ENCODE results near the gene PATJ.

DNA sequence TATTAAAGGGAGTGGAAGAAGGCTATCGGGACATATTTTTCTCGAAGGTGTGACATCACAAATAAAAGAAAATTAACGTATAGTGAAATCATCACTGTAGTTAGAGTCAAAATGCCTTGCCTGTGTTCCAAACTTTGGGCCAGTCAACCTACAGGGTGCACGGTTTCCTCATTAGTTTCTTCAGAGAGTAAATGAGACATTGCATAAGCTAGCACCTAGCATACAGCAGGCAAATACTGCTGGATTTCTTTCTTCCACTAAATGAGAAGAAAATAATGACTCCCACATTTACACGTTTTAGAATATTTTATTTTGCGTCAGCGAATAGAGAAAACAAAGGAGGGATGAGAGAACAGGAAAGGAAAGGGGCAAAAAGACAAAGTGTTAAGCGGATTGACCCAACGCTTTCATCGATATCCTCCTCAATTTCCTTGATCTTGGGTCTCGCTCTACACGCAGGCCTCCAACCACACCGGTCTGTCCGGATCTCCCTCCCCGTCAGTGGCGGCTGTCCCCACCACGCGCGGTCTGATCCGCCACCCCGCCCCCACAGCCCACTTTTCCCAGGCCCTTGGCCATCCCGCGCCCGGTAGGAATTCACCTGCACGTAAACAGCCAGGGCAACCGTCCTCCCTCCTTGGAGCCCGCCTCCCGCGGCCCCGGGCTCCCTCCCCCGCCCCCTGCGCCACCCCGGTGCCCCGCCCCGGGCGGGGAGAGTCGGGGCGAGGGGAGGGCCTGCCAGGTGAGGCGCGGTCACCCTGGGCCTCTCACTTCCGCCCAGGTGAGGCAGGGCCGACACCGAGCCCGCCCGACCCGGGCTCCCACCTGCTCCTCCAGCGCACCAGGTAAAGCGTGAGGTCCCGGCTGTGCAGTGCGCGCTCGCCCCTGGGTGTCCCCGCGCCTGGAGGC, at the start of gene PATJ:
- TF ChIP-seq, protein P1, sequence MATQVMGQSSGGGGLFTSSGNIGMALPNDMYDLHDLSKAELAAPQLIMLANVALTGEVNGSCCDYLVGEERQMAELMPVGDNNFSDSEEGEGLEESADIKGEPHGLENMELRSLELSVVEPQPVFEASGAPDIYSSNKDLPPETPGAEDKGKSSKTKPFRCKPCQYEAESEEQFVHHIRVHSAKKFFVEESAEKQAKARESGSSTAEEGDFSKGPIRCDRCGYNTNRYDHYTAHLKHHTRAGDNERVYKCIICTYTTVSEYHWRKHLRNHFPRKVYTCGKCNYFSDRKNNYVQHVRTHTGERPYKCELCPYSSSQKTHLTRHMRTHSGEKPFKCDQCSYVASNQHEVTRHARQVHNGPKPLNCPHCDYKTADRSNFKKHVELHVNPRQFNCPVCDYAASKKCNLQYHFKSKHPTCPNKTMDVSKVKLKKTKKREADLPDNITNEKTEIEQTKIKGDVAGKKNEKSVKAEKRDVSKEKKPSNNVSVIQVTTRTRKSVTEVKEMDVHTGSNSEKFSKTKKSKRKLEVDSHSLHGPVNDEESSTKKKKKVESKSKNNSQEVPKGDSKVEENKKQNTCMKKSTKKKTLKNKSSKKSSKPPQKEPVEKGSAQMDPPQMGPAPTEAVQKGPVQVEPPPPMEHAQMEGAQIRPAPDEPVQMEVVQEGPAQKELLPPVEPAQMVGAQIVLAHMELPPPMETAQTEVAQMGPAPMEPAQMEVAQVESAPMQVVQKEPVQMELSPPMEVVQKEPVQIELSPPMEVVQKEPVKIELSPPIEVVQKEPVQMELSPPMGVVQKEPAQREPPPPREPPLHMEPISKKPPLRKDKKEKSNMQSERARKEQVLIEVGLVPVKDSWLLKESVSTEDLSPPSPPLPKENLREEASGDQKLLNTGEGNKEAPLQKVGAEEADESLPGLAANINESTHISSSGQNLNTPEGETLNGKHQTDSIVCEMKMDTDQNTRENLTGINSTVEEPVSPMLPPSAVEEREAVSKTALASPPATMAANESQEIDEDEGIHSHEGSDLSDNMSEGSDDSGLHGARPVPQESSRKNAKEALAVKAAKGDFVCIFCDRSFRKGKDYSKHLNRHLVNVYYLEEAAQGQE (IDR thresholded peaks at IDR 0.05; ENCODE audit: insufficient replicate concordance, low read depth), result no peak
- TF ChIP-seq CTCF (IDR thresholded peaks at IDR 0.05; ENCODE audit: insufficient read depth, low read length), result no peak
- no peak for TF ChIP-seq POLR2AphosphoS5 (IDR thresholded peaks at IDR 0.05; ENCODE audit: low read depth)
- TF ChIP-seq GABPA (IDR thresholded peaks at IDR 0.05; ENCODE audit: low read depth), result no peak

All from HL-60 (cell line).